ENCODE data around the gene MLIP.

GRCh38 chr6:54140811-54141210 lies 29.6 kb downstream of the MLIP start:
- TF ChIP-seq POLR2A (IDR thresholded peaks at IDR 0.05) (no peak), CTCF (IDR thresholded peaks at IDR 0.05) (no peak)

Measured in suprapubic skin (tissue), 3 donors.